NCI-H460 (cell line): ENCODE results near the gene GRM4. TPM values are rescaled to one million over a fixed set of nuclear protein-coding genes. Genes with fewer than 3 reads are reported as not detected.

Experiments used
- DNase-seq: peaks from one replicate; pipeline ENCODE4 v3.0.0-alpha.2; 2016; ENCODE audit warnings: low read depth; ENCODE audit errors: extremely low read depth
- total RNA-seq: library from RNA; depleted of rRNA; stranded (reverse); fragments of >200 nt; shearing (Covaris generic); gene quantifications from 2 replicates; pipeline ENCODE4 v1.2.3, GENCODE V29; 2014

Gene GRM4
- total RNA-seq, 1 experiment from 2014 or later = not detected

GRCh38 chr6:33985947-33986346 is 159.9 kb downstream of the GRM4 start:
- DNase-seq = no peak

GRCh38 chr6:33985313-33985751 is 160.6 kb downstream of the GRM4 start:
- DNase-seq = no peak

GRCh38 chr6:33984466-33985312 is 161.2 kb downstream of the GRM4 start:
- no peak for DNase-seq

- DNase-seq = no peak
Measured at GRCh38 chr6:33983721-33984465, 162.0 kb downstream of the GRM4 start.

- peak; percentile 82 for DNase-seq
Measured at GRCh38 chr6:33983109-33983716, 162.7 kb downstream of the GRM4 start.

- DNase-seq = no peak
Measured at GRCh38 chr6:33981861-33982260, 164.0 kb downstream of the GRM4 start.

GRCh38 chr6:33981421-33981820 is 164.5 kb downstream of the GRM4 start:
- DNase-seq = no peak

- DNase-seq = no peak
Measured at GRCh38 chr6:33980176-33981175, 165.4 kb downstream of the GRM4 start.

GRCh38 chr6:33979750-33980149 is 166.1 kb downstream of the GRM4 start:
- no peak for DNase-seq

- no peak for DNase-seq
Measured at GRCh38 chr6:33978412-33979150, 167.3 kb downstream of the GRM4 start.

- no peak for DNase-seq
Measured at GRCh38 chr6:33977606-33978411, 168.1 kb downstream of the GRM4 start.

- no peak for DNase-seq
Measured at GRCh38 chr6:33976437-33977360, 169.2 kb downstream of the GRM4 start.

GRCh38 chr6:33975661-33976436 is 170.0 kb downstream of the GRM4 start:
- DNase-seq = no peak

GRCh38 chr6:33974471-33974870 is 171.4 kb downstream of the GRM4 start:
- DNase-seq = no peak

GRCh38 chr6:33974030-33974429 is 171.9 kb downstream of the GRM4 start:
- DNase-seq = no peak

- DNase-seq = no peak
Measured at GRCh38 chr6:33971580-33971979, 174.3 kb downstream of the GRM4 start.
